ENCODE results near the gene PAK4. TPM values are rescaled to one million over a fixed set of nuclear protein-coding genes. Genes with fewer than 3 reads are reported as not detected.
"Not testable (repeated sequence)": the region's sequence is repeated elsewhere in the genome, so short reads cannot be mapped to it uniquely, and the experiment has no call there.

The PAK4 gene
- total RNA-seq, 1 experiment from 2014 or later: 69.8 TPM

GRCh38 chr19:39087907-39088686 lies 37.5 kb upstream of the PAK4 start:
- Mint-ChIP-seq H3K36me3 (no peaks in the 10 kb centered on the region), H3K9me3 (no peaks in the 10 kb centered on the region), H3K4me1 (peaks cover 13% of the 10 kb centered on the region), H3K27me3 (ENCODE audit: low read depth) (peaks cover 51% of the 10 kb centered on the region), H3K4me3 (no peak overlapping the region), H3K27ac (no peak overlapping the region)
- ChIA-PET CTCF (interaction anchor here (0.7 to 0.8 kb wide), 2 partner anchors 10 to 112 kb away, joined by 3 read pairs; no protein-coding TSS in a partner anchor), POLR2A (no interaction called here)
- ATAC-seq: no peak
- DNase-seq (ENCODE audit: low spot score): no peak
- no peak for TF ChIP-seq ARID4B (CRISPR knock-in tag; IDR thresholded peaks at IDR 0.05; ENCODE audit: borderline replicate concordance)
- no peak for TF ChIP-seq FOXP1 (CRISPR knock-in tag; IDR thresholded peaks at IDR 0.05; ENCODE audit: borderline replicate concordance)
- TF ChIP-seq SMAD4 (CRISPR knock-in tag; IDR thresholded peaks at IDR 0.05): no peak
- no peak for TF ChIP-seq ZNF671 (CRISPR knock-in tag; IDR thresholded peaks at IDR 0.05)
- TF ChIP-seq ETV6 (CRISPR knock-in tag; IDR thresholded peaks at IDR 0.05): no peak
- no peak for TF ChIP-seq ATF1 (CRISPR knock-in tag; IDR thresholded peaks at IDR 0.05)
- TF ChIP-seq TP53 (CRISPR knock-in tag; IDR thresholded peaks at IDR 0.05): no peak
- no peak for TF ChIP-seq ZSCAN18 (CRISPR knock-in tag; IDR thresholded peaks at IDR 0.05)
- no peak for TF ChIP-seq FOXJ3 (CRISPR knock-in tag; IDR thresholded peaks at IDR 0.05; ENCODE audit: borderline replicate concordance)
- TF ChIP-seq TEAD1 (CRISPR knock-in tag; IDR thresholded peaks at IDR 0.05): no peak
- no peak for TF ChIP-seq FOXK1 (CRISPR knock-in tag; IDR thresholded peaks at IDR 0.05)
- no peak for TF ChIP-seq E2F4 (CRISPR knock-in tag; IDR thresholded peaks at IDR 0.05; ENCODE audit: borderline replicate concordance, low read depth)
- no peak for TF ChIP-seq TCF7 (CRISPR knock-in tag; IDR thresholded peaks at IDR 0.05; ENCODE audit: low read depth)
- no peak for TF ChIP-seq OVOL2 (CRISPR knock-in tag; IDR thresholded peaks at IDR 0.05; ENCODE audit: borderline replicate concordance)
- no peak for TF ChIP-seq HMGXB4 (CRISPR knock-in tag; IDR thresholded peaks at IDR 0.05)
- no peak for TF ChIP-seq GABPB1 (CRISPR knock-in tag; IDR thresholded peaks at IDR 0.05)
- TF ChIP-seq MXD4 (CRISPR knock-in tag; IDR thresholded peaks at IDR 0.05; ENCODE audit: borderline replicate concordance): no peak
- no peak for TF ChIP-seq ESRRA (CRISPR knock-in tag; IDR thresholded peaks at IDR 0.05; ENCODE audit: borderline replicate concordance)
- no peak for TF ChIP-seq CBFB (CRISPR knock-in tag; IDR thresholded peaks at IDR 0.05; ENCODE audit: low read depth)
- TF ChIP-seq NFYB (CRISPR knock-in tag; conservative IDR thresholded peaks at IDR 0.05; ENCODE audit: low read depth): no peak

GRCh38 chr19:39090016-39090415 lies 35.6 kb upstream of the PAK4 start:
- H3K4me3 Mint-ChIP-seq; ATAC-seq; H3K4me1 Mint-ChIP-seq; POLR2A ChIA-PET; H3K36me3 Mint-ChIP-seq; DNase-seq (ENCODE audit: low spot score); H3K9me3 Mint-ChIP-seq; H3K27ac Mint-ChIP-seq: not testable (repeated sequence)
- CTCF ChIA-PET: interaction anchor here (1.1 kb wide), 1 partner anchor 8 kb away, joined by 3 read pairs; no protein-coding TSS in a partner anchor
- H3K27me3 Mint-ChIP-seq (ENCODE audit: low read depth): peaks cover 37% of the 10 kb centered on the region
